ENCODE results near the gene HCN3. TPM values are rescaled to one million over a fixed set of nuclear protein-coding genes. Genes with fewer than 3 reads are reported as not detected.

The HCN3 gene
- total RNA-seq, 1 donor from 2014 or later: 10.6 TPM

DNA sequence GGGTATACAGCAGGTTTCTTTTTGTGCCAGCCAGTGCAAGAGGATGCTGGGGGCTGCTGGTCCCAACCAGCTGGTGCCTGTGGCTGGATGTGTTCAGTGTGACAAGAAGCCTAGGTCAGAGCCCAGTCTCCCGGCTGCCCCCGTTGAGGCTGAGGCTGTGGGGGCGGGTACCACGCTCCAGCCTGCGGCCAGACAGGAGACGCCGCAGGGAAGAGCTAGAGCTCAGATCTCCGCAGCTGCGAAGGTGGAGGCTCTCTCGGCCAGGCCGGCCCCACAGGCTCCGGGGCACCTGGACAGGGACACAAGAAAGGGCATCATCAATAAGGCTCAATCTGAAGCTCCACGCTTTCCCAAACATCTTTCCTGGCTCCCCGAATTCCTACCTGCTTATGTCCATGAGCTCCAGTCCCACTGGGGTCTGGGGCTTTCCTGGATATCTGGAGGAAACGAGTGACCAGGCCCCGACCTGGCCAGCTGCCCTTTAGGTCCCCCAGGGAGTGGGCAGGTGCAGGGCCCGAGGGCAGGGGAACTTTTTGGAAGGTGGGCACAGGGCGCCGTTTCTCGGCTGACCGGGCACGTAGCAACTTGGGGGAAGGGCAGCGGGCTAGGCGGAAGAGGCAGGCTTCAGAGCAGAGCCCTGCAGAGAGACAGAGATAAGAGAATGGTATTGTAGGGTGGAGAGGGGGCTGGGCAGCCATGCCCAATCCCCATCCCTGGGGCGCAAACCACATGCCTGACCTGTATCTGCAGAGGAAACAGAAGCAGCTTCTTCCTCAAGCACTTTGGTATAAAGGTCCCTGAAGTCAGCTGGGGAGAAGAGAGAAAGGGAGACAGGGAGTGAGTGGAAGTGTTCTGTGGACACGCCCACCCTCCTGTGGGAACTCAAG, 29.4 kb upstream of the HCN3 start:
- Mint-ChIP-seq H3K9me3 (no peaks in the 10 kb centered on the region), H3K4me1 (ENCODE audit: unreplicated experiment) (peaks cover 17% of the 10 kb centered on the region), H3K36me3 (peaks cover 8% of the 10 kb centered on the region), H3K27ac (no peak overlapping the region), H3K4me3 (no peak overlapping the region), H3K27me3 (peaks cover 4% of the 10 kb centered on the region)
- no peak for DNase-seq (ENCODE audit: extremely low spot score, unreplicated experiment)
- no peak for TF ChIP-seq CTCF (conservative IDR thresholded peaks at IDR 0.05)

DNA sequence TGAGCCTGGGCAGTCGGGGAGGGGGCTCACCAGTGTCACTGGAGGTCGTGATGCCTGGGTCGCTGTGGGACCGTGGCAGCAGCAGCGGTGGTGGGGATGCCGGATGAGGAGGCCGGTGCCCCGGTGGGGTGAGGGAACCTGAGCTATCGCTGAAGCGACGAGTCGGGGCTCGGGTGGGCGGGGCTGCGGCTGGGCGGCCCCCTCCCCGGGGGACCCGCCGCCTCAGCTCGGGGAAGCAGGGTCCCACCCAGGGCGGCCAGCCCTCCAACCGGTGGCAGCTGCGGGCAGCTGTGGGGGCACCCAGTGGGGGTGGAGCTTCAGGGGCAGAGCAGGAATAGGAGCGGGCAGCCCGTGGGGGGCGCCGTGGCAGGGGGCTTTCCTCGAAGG, 27.0 kb upstream of the HCN3 start:
- Mint-ChIP-seq H3K4me1 (ENCODE audit: unreplicated experiment) (peaks cover 21% of the 10 kb centered on the region), H3K4me3 (no peak overlapping the region), H3K27ac (no peak overlapping the region), H3K27me3 (no peaks in the 10 kb centered on the region), H3K9me3 (no peaks in the 10 kb centered on the region), H3K36me3 (peaks cover 3% of the 10 kb centered on the region)
- TF ChIP-seq CTCF (conservative IDR thresholded peaks at IDR 0.05): no peak
- no peak for DNase-seq (ENCODE audit: extremely low spot score, unreplicated experiment)

GRCh38 chr1:155250633-155251449, 26.4 kb upstream of the HCN3 start:
- TF ChIP-seq CTCF (conservative IDR thresholded peaks at IDR 0.05): peak; percentile 100
- peak; percentile 97 for DNase-seq (ENCODE audit: extremely low spot score, unreplicated experiment)
- Mint-ChIP-seq H3K4me1 (ENCODE audit: unreplicated experiment) (peaks cover 25% of the 10 kb centered on the region), H3K36me3 (peaks cover 3% of the 10 kb centered on the region), H3K4me3 (peak overlapping the region; percentile 76), H3K9me3 (no peaks in the 10 kb centered on the region), H3K27ac (peak overlapping the region; percentile 71), H3K27me3 (no peaks in the 10 kb centered on the region)

DNA sequence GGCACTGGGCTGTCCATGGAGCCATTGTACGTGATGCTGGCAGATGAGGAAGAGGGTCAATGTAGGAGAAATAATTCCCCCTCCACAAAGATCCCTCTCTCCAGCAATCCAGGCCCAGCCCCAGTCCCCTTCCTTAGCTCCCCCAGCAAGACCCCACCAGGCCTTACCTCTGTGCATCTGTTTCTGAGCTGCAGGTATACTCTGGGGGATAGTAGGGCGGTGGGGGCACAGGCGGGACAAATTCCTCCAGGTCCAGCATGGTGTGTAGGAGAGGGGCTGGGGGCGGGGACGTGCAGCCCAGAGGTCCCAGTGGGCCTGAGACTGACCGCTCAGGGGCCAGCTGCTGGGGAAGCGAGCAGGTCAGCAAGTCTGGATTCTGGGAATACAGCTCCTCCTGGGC, 25.7 kb upstream of the HCN3 start:
- no peak overlapping the region for H3K4me3 Mint-ChIP-seq
- TF ChIP-seq CTCF (conservative IDR thresholded peaks at IDR 0.05): no peak
- H3K27me3 Mint-ChIP-seq: no peaks in the 10 kb centered on the region
- DNase-seq (ENCODE audit: extremely low spot score, unreplicated experiment): no peak
- H3K27ac Mint-ChIP-seq: no peak overlapping the region
- peaks cover 31% of the 10 kb centered on the region for H3K4me1 Mint-ChIP-seq (ENCODE audit: unreplicated experiment)
- H3K9me3 Mint-ChIP-seq: no peaks in the 10 kb centered on the region
- H3K36me3 Mint-ChIP-seq: peaks cover 3% of the 10 kb centered on the region

DNA sequence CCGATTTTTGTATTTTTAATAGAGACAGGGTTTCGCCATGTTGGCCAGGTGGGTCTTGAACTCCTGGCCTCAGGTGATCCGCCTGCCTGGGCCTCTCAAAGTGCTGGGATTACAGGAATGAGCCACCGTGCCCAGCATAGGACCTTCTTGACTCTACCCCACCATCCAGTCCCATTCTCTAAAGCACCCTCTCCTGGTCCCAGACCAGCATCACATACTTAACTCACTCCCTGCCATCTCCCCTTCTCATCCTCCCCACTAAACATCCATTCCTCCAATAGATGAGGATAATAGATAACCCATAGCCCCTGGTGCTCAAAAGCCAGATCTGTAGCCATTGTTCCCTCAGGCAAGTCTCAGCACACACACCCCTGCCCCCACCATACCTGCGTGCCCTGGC, 24.1 kb upstream of the HCN3 start:
- Mint-ChIP-seq H3K27ac (peak overlapping the region; percentile 61), H3K9me3 (no peaks in the 10 kb centered on the region), H3K27me3 (no peaks in the 10 kb centered on the region), H3K36me3 (peaks cover 8% of the 10 kb centered on the region), H3K4me3 (peak overlapping the region; percentile 91), H3K4me1 (ENCODE audit: unreplicated experiment) (peaks cover 33% of the 10 kb centered on the region)
- DNase-seq (ENCODE audit: extremely low spot score, unreplicated experiment): no peak
- no peak for TF ChIP-seq CTCF (conservative IDR thresholded peaks at IDR 0.05)

Measured in type B pancreatic cell (in vitro differentiated cells).